GM12873 (cell line): ENCODE results near the gene TMEM220.

ENCODE experiments used
- CTCF ChIP-seq: IDR thresholded peaks from 2 replicates; pipeline ENCODE4 v1.5.1; 2012; ENCODE audit warnings: low read depth, mild to moderate bottlenecking, moderate library complexity, low read length, control low read depth; ENCODE audit not compliant: insufficient read depth; ENCODE audit errors: missing control alignments

The TMEM220 gene

GRCh38 chr17:10744501-10745000 is 14.7 kb upstream of the TMEM220 start:
- no peak for TF ChIP-seq CTCF

GRCh38 chr17:10743316-10744009 is 13.6 kb upstream of the TMEM220 start:
- TF ChIP-seq CTCF = no peak

GRCh38 chr17:10742431-10742830 is 12.6 kb upstream of the TMEM220 start:
- no peak for TF ChIP-seq CTCF

GRCh38 chr17:10741416-10742135 is 11.8 kb upstream of the TMEM220 start:
- TF ChIP-seq CTCF = no peak

- TF ChIP-seq CTCF = no peak
Measured at GRCh38 chr17:10739386-10739785, 9.6 kb upstream of the TMEM220 start.

GRCh38 chr17:10738521-10739258 is 8.9 kb upstream of the TMEM220 start:
- no peak for TF ChIP-seq CTCF

GRCh38 chr17:10737736-10738135 is 7.9 kb upstream of the TMEM220 start:
- TF ChIP-seq CTCF = no peak
